Heart left ventricle (tissue), 16 donors: ENCODE data around the gene CDC42EP4. TPM values are rescaled to one million over a fixed set of nuclear protein-coding genes. Genes with fewer than 3 reads are reported as not detected.

Experiments used
- ATAC-seq, 4 donors: fragments of 200-7000 bp; cut with Tn5 transposase; one replicate each; pipeline ENCODE4 v1.9.1; 2020 to 2022; ENCODE audit warnings: moderate library complexity in 4 of 4, mild to moderate bottlenecking in 3 of 4, moderate number of reproducible peaks in 1 of 4
- DNase-seq, 5 donors: peaks; one replicate each; pipeline ENCODE4 v3.0.0-alpha.2; 2020
- H3K27ac ChIP-seq, 12 donors: fragments of 200-600 bp; sonication (generic) in 4 of 12; one replicate each; pipeline versions ENCODE4 v1.5.0 to v1.8.0; 2016 to 2022; ENCODE audit warnings: mild to moderate bottlenecking in 2 of 12
- H3K27me3 ChIP-seq, 9 donors: fragments of 200-600 bp; sonication (generic) in 2 of 9; one replicate each; pipeline versions ENCODE4 v1.5.1 to v1.8.0; 2016 to 2022; ENCODE audit warnings: mild to moderate bottlenecking in 3 of 9
- H3K36me3 ChIP-seq, 9 donors: fragments of 200-600 bp; sonication (generic) in 2 of 9; one replicate each; pipeline versions ENCODE4 v1.5.0 to v1.8.0; 2018 to 2022; ENCODE audit warnings: mild to moderate bottlenecking in 2 of 9
- H3K4me1 ChIP-seq, 12 donors: fragments of 200-600 bp; sonication (generic) in 4 of 12; one replicate each; pipeline versions ENCODE4 v1.5.0 to v1.8.0; 2016 to 2022; ENCODE audit warnings: mild to moderate bottlenecking in 3 of 12
- H3K4me3 ChIP-seq, 12 donors: fragments of 200-600 bp; sonication (generic) in 4 of 12; one replicate each; pipeline versions ENCODE4 v1.5.0 to v1.8.0; 2017 to 2022; ENCODE audit warnings: mild to moderate bottlenecking in 9 of 12, moderate library complexity in 4 of 12
- H3K9me3 ChIP-seq, 12 donors: fragments of 200-600 bp; sonication (generic) in 4 of 12; one replicate each; pipeline versions ENCODE4 v1.5.0 to v1.8.0; 2016 to 2022; ENCODE audit warnings: mild to moderate bottlenecking in 1 of 12
- POLR2A ChIP-seq, 2 donors: fragments of 450-650 bp; IDR thresholded peaks; one replicate each; pipeline ENCODE4 v1.6.1; 2017; ENCODE audit warnings: antibody characterized with exemption in 2 of 2, mild to moderate bottlenecking in 2 of 2, moderate library complexity in 2 of 2
- WGBS, 4 donors: extraction: QIAGEN DNeasy Blood & Tissue Kit in 2 of 4; methylation state at CpG; one replicate each; pipeline versions ENCODE4 v1.1.5 to v1.1.7; 2013 to 2018; 5-methylcytosine and 5-hydroxymethylcytosine counted together
- intact Hi-C, 10 donors: fragments of 100-400 bp; cut with DNase I; formaldehyde crosslinking; loops; one replicate each; pipeline versions ENCODE4 v1.11.1 to v1.14.2; 2022
- polyA plus RNA-seq, 2 donors: library from polyadenylated mRNA; stranded (reverse); fragments of 200-250 nt; gene quantifications; one replicate each; pipeline ENCODE4 v1.2.3, GENCODE V29; 2013
- total RNA-seq, 9 donors: library from RNA; depleted of rRNA in 2 of 9; stranded (reverse); fragments of >200 nt in 2 of 9; fragmentation: NEBNext Ultra II Directional in 3 of 9; extraction: Animal tissue kit (Norgen Biotek cat#: 25700) in 3 of 9; gene quantifications; one replicate each; pipeline versions ENCODE4 v1.1.0 to v1.2.4, GENCODE V29; 2016 to 2023
- TF ChIP-seq, protein P1 (sequence below), 12 donors: fragments of 200-600 bp; sonication (generic) in 4 of 12; IDR thresholded peaks; one replicate each; pipeline versions ENCODE4 v1.5.0 to v1.8.0; 2018 to 2022; ENCODE audit warnings: antibody characterized with exemption in 12 of 12, mild to moderate bottlenecking in 5 of 12
- donor health status: ischemic (EF 13 %, LVEDD 7.1; RV severe dilation, severe dysfunction).
- donor health status: healthy with polysubstance abuse.
- donor health status: DM: no; HTN: yes; CAD: no.
- donor health status: DM: no; HTN: no; CAD: no.
- donor health status: ischemic (EF 25% LVEDD 6.9; RV normal size, moderate dysfunction).
- donor health status: ischemic (EF 25% LVEDD 5.7; RV mildly dilated, moderate dysfunction).
- donor health status: healthy.
- donor health status: DM: yes; HTN: yes; CAD: no.
- donor health status: ischemic (EF 35%, LVEDD 5.7; RV mildly dilated, moderate dysfunction).
- donor health status: nonischemic (EF 11% LVEDD 7.7; RV severe dilation, severe dysfunction).
- donor health status: DM: yes; HTN: yes; CAD: no.
- donor health status: PGD.
- donor health status: ischemic (EF 29% LVEDD 5.4; RV normal size, mild dysfunction).
- donor health status: nonischemic (EF 23%, LVEDD 6.1; RV moderate dilation, normal function).

The CDC42EP4 gene
- total and polyA plus RNA-seq, 11 donors, result 18.6 to 103 (median 37.5) TPM

DNA sequence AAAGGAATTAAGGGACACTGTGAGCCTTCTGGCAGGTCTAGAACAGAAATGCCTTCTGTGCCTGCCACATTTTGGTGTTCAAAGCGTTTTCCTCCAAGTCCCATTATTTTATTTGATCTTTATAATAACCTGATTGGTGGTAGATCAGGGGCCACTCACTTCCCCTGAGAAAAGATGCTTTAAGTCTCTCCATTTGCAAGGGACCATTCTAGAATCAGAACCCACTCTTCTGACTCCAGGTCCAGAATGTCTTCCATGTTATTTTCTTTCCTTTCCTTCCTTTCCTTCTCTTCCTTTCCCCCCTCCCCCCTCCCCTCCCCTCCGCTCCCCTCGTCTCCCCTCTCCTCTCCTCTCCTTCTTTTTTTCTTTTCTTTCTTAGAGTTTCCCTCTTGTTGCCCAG is 19.3 kb upstream of the CDC42EP4 start:
- no peak overlapping the region for H3K27ac ChIP-seq
- TF ChIP-seq, protein P1, sequence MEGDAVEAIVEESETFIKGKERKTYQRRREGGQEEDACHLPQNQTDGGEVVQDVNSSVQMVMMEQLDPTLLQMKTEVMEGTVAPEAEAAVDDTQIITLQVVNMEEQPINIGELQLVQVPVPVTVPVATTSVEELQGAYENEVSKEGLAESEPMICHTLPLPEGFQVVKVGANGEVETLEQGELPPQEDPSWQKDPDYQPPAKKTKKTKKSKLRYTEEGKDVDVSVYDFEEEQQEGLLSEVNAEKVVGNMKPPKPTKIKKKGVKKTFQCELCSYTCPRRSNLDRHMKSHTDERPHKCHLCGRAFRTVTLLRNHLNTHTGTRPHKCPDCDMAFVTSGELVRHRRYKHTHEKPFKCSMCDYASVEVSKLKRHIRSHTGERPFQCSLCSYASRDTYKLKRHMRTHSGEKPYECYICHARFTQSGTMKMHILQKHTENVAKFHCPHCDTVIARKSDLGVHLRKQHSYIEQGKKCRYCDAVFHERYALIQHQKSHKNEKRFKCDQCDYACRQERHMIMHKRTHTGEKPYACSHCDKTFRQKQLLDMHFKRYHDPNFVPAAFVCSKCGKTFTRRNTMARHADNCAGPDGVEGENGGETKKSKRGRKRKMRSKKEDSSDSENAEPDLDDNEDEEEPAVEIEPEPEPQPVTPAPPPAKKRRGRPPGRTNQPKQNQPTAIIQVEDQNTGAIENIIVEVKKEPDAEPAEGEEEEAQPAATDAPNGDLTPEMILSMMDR (IDR thresholded peaks at IDR 0.05), result no peak
- TF ChIP-seq POLR2A (IDR thresholded peaks at IDR 0.05), result no peak
- no peak overlapping the region for H3K4me3 ChIP-seq
- DNase-seq, result no peak
- H3K9me3 ChIP-seq, result no peaks in the 10 kb centered on the region
- intact Hi-C loops, result no loop called here
- no peaks in the 10 kb centered on the region for H3K36me3 ChIP-seq
- no peaks in the 10 kb centered on the region for H3K27me3 ChIP-seq
- H3K4me1 ChIP-seq, result no peaks in the 10 kb centered on the region
- ATAC-seq, result no peak
- 78 to 87% (median 82%) methylated on average over 3 of the region's 3 CpGs for WGBS, 4 donors

DNA sequence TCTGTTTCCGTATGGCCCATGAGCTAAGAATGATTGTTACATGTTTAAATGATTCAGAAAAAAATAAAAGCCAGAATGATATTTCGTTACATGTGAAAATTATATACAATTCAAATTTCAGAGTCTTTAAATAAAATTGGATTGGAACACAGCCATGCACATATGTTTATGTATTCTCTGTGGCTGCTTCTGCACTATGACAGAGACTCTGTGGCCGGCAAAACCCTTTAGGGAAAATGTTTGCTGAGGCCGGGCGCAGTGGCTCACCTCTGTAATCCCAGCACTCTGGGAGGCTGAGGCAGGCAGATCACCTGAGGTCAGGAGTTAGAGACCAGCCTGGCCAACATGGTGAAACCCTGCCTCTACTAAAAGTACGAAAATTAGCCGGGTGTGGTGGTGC is 15.9 kb upstream of the CDC42EP4 start:
- WGBS, 4 donors, result 89 to 95% (median 94%) methylated on average over 7 of the region's 7 CpGs
- Histone ChIP-seq H3K9me3 (peaks cover 0 to 3% (median 0%) of the 10 kb centered on the region in 12 donors), H3K4me1 (peaks cover 0 to 19% (median 7%) of the 10 kb centered on the region in 12 donors), H3K36me3 (no peaks in the 10 kb centered on the region), H3K4me3 (no peak overlapping the region), H3K27ac (no peak overlapping the region), H3K27me3 (no peaks in the 10 kb centered on the region)
- TF ChIP-seq POLR2A (IDR thresholded peaks at IDR 0.05), result no peak
- TF ChIP-seq, protein P1 (IDR thresholded peaks at IDR 0.05), result no peak
- intact Hi-C loops, result no loop called here
- DNase-seq (no peak), ATAC-seq (no peak)

GRCh38 chr17:73325527-73325842 is 13.7 kb upstream of the CDC42EP4 start:
- 33 to 54% (median 46%) methylated on average over 4 of the region's 4 CpGs for WGBS, 4 donors
- Histone ChIP-seq H3K4me1 (peaks cover 0 to 28% (median 7%) of the 10 kb centered on the region in 12 donors), H3K27me3 (no peaks in the 10 kb centered on the region), H3K4me3 (no peak overlapping the region), H3K9me3 (peaks cover 0 to 4% (median 0%) of the 10 kb centered on the region in 12 donors), H3K27ac (peak overlapping the region in 1 of 12 donors; percentile 33), H3K36me3 (no peaks in the 10 kb centered on the region)
- peak in 3 of 4 donors; percentile 66 to 79 (median 67) for ATAC-seq
- intact Hi-C loops, result no loop called here
- peak in 2 of 5 donors; percentile 43 to 44 for DNase-seq
- TF ChIP-seq POLR2A (IDR thresholded peaks at IDR 0.05), result no peak
- TF ChIP-seq, protein P1 (IDR thresholded peaks at IDR 0.05), result peak in 4 of 12 donors; percentile 13 to 37 (median 19)

DNA sequence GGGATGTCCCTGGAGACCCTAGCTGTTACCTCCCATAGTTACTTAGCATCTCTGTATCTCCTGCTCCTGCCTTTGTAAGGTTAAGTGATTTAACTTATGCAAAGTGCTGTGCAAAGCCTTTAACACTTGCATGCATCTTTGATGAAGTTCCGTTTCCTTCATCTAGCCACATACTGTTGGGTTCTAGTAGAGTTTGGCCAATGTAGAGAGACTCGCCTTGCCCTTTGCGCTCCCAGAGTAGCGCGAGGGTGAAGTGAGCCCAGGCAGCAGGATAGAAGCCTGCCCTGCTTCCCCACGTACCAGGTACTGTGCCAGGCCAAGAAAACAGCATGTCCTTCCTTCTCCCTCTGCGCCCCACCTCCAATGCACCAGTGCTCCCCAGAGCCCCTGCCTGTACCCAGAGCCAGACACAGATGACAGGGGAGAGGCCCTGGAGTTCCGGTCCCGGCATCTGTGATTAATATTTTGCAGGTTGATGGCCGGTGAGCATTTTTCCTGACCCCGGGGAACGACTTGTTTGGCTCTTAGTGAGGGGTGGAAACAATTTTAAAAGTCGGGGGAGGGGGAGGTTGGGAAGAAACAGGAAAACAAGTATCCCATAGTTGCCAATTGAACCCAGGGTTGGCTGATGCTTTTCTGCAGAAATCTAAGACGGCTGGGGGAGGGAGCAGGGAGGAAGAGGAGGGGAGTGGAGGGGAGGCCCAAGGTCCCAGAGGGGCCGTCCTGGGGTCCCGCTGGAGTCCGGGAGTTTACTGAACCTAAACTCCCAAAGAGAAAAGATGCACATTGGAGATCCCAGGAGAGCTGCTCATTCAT is 13.1 kb upstream of the CDC42EP4 start:
- Histone ChIP-seq H3K4me3 (no peak overlapping the region), H3K9me3 (peaks cover 0 to 4% (median 0%) of the 10 kb centered on the region in 12 donors), H3K4me1 (peaks cover 0 to 28% (median 7%) of the 10 kb centered on the region in 12 donors), H3K36me3 (no peaks in the 10 kb centered on the region), H3K27ac (no peak overlapping the region), H3K27me3 (no peaks in the 10 kb centered on the region)
- intact Hi-C loops, result loop anchor here in 2 of 10 donors (5.0 kb wide), 1 partner anchor 32 kb away; no protein-coding TSS in a partner anchor
- TF ChIP-seq, protein P1 (IDR thresholded peaks at IDR 0.05), result no peak
- no peak for TF ChIP-seq POLR2A (IDR thresholded peaks at IDR 0.05)
- WGBS, 4 donors, result 50 to 60% (median 56%) methylated on average over 17 of the region's 17 CpGs
- DNase-seq (peak in 1 of 5 donors; percentile 26), ATAC-seq (no peak)
